Measurements from ENCODE around the gene CLIC3. TPM values are rescaled to one million over a fixed set of nuclear protein-coding genes. Genes with fewer than 3 reads are reported as not detected.

Gene CLIC3
- total and polyA plus RNA-seq, 2 experiments from 2014 or later: 37.7 to 98.9 TPM

- Histone ChIP-seq H3K27me3 (replicated peaks; ENCODE audit: insufficient read depth) (peaks cover 2% of the 10 kb centered on the region; the same call in 1 of the 2 replicates), H3K4me2 (ENCODE audit: unreplicated experiment) (peak overlapping the region; percentile 89), H3K9me2 (ENCODE audit: insufficient read depth) (no peaks in the 10 kb centered on the region), H2AFZ (no peak overlapping the region), H3K79me2 (ENCODE audit: insufficient read depth) (peaks cover 25% of the 10 kb centered on the region), H4K20me1 (ENCODE audit: insufficient read depth) (no peaks in the 10 kb centered on the region; the same call in 1 of the 2 replicates), H3K9me3 (ENCODE audit: low read depth) (no peaks in the 10 kb centered on the region), H3F3A (ENCODE audit: insufficient read depth) (no peaks in the 10 kb centered on the region), H3K36me3 (ENCODE audit: low read depth) (no peaks in the 10 kb centered on the region), H3K9ac (peak overlapping the region; percentile 70; the same call in 1 of the 2 replicates), H3K4me3 (no peak overlapping the region; the same call in 1 of the 2 replicates), H3K27ac (no peak overlapping the region), H3K4me1 (ENCODE audit: insufficient read depth) (peaks cover 8% of the 10 kb centered on the region; the same call in 1 of the 2 replicates)
- in situ Hi-C loops (cut with MboI): no loop called here
- no peak for DNase-seq
- 82 to 85% methylated on average over 12 of the region's 12 CpGs for WGBS, 2 experiments (ENCODE audit: low coverage in 1 of 2, low lambda C conversion rate in 2 of 2, missing lambda C conversion rate in 2 of 2)
- TF ChIP-seq EZH2phosphoT487 (IDR thresholded peaks at IDR 0.05; ENCODE audit: insufficient read depth, low read depth): no peak
- no peak for TF ChIP-seq EZH2 (IDR thresholded peaks at IDR 0.05; ENCODE audit: insufficient read depth, poor library complexity, severe bottlenecking)
These were observed 47.7 kb upstream of the CLIC3 start for GRCh38 chr9:137044037-137044436.

- in situ Hi-C loops (cut with MboI): no loop called here
- Histone ChIP-seq H3K4me3 (no peak overlapping the region), H3K9me2 (ENCODE audit: insufficient read depth) (no peaks in the 10 kb centered on the region), H3K9me3 (ENCODE audit: low read depth) (no peaks in the 10 kb centered on the region), H3K4me2 (ENCODE audit: unreplicated experiment) (no peak overlapping the region), H2AFZ (no peak overlapping the region), H3K79me2 (ENCODE audit: insufficient read depth) (peaks cover 25% of the 10 kb centered on the region), H3K27ac (no peak overlapping the region), H4K20me1 (ENCODE audit: insufficient read depth) (no peaks in the 10 kb centered on the region; the same call in 1 of the 2 replicates), H3F3A (ENCODE audit: insufficient read depth) (no peaks in the 10 kb centered on the region), H3K27me3 (replicated peaks; ENCODE audit: insufficient read depth) (no peaks in the 10 kb centered on the region), H3K4me1 (ENCODE audit: insufficient read depth) (peaks cover 8% of the 10 kb centered on the region; the same call in 1 of the 2 replicates), H3K36me3 (ENCODE audit: low read depth) (no peaks in the 10 kb centered on the region), H3K9ac (no peak overlapping the region)
- TF ChIP-seq EZH2phosphoT487 (IDR thresholded peaks at IDR 0.05; ENCODE audit: insufficient read depth, low read depth) (no peak), EZH2 (IDR thresholded peaks at IDR 0.05; ENCODE audit: insufficient read depth, poor library complexity, severe bottlenecking) (no peak)
- DNase-seq: no peak
- WGBS, 2 experiments (ENCODE audit: low coverage in 1 of 2, low lambda C conversion rate in 2 of 2, missing lambda C conversion rate in 2 of 2): 86 to 92% methylated on average over 22 to 35 of the region's 36 CpGs
These were observed 46.7 kb upstream of the CLIC3 start for GRCh38 chr9:137042751-137043727.

GRCh38 chr9:137041124-137041523 is 44.8 kb upstream of the CLIC3 start:
- 72 to 75% methylated on average over 16 of the region's 16 CpGs for WGBS, 2 experiments (ENCODE audit: low coverage in 1 of 2, low lambda C conversion rate in 2 of 2, missing lambda C conversion rate in 2 of 2)
- Histone ChIP-seq H3K36me3 (ENCODE audit: low read depth) (no peaks in the 10 kb centered on the region), H2AFZ (no peak overlapping the region), H3K9me2 (ENCODE audit: insufficient read depth) (no peaks in the 10 kb centered on the region), H4K20me1 (ENCODE audit: insufficient read depth) (no peaks in the 10 kb centered on the region; the same call in 1 of the 2 replicates), H3K4me2 (ENCODE audit: unreplicated experiment) (no peak overlapping the region), H3K9me3 (ENCODE audit: low read depth) (no peaks in the 10 kb centered on the region), H3K4me3 (no peak overlapping the region), H3K27me3 (replicated peaks; ENCODE audit: insufficient read depth) (no peaks in the 10 kb centered on the region), H3F3A (ENCODE audit: insufficient read depth) (no peaks in the 10 kb centered on the region), H3K27ac (no peak overlapping the region), H3K79me2 (ENCODE audit: insufficient read depth) (peaks cover 25% of the 10 kb centered on the region), H3K4me1 (ENCODE audit: insufficient read depth) (peaks cover 8% of the 10 kb centered on the region; the same call in 1 of the 2 replicates), H3K9ac (no peak overlapping the region)
- in situ Hi-C loops (cut with MboI): no loop called here
- no peak for DNase-seq
- TF ChIP-seq EZH2phosphoT487 (IDR thresholded peaks at IDR 0.05; ENCODE audit: insufficient read depth, low read depth) (no peak), EZH2 (IDR thresholded peaks at IDR 0.05; ENCODE audit: insufficient read depth, poor library complexity, severe bottlenecking) (no peak)

- no peaks in the 10 kb centered on the region for H3K9me3 ChIP-seq (ENCODE audit: low read depth)
- H3K27me3 ChIP-seq (replicated peaks; ENCODE audit: insufficient read depth): no peaks in the 10 kb centered on the region
- H3K4me1 ChIP-seq (ENCODE audit: insufficient read depth): peaks cover 8% of the 10 kb centered on the region; the same call in 1 of the 2 replicates
- H3F3A ChIP-seq (ENCODE audit: insufficient read depth): no peaks in the 10 kb centered on the region
- in situ Hi-C loops (cut with MboI): no loop called here
- no peak overlapping the region for H2AFZ ChIP-seq
- DNase-seq: no peak
- no peaks in the 10 kb centered on the region; the same call in 1 of the 2 replicates for H4K20me1 ChIP-seq (ENCODE audit: insufficient read depth)
- TF ChIP-seq EZH2 (IDR thresholded peaks at IDR 0.05; ENCODE audit: insufficient read depth, poor library complexity, severe bottlenecking): no peak
- TF ChIP-seq EZH2phosphoT487 (IDR thresholded peaks at IDR 0.05; ENCODE audit: insufficient read depth, low read depth): no peak
- peaks cover 25% of the 10 kb centered on the region for H3K79me2 ChIP-seq (ENCODE audit: insufficient read depth)
- H3K9me2 ChIP-seq (ENCODE audit: insufficient read depth): no peaks in the 10 kb centered on the region
- H3K27ac ChIP-seq: no peak overlapping the region
- WGBS, 2 experiments (ENCODE audit: low coverage in 1 of 2, low lambda C conversion rate in 2 of 2, missing lambda C conversion rate in 2 of 2): 90 to 92% methylated on average over 15 to 23 of the region's 23 CpGs
- no peak overlapping the region for H3K4me3 ChIP-seq
- H3K9ac ChIP-seq: no peak overlapping the region
- H3K36me3 ChIP-seq (ENCODE audit: low read depth): no peaks in the 10 kb centered on the region
- H3K4me2 ChIP-seq (ENCODE audit: unreplicated experiment): no peak overlapping the region
These were observed 44.2 kb upstream of the CLIC3 start for GRCh38 chr9:137040568-137040967.
